Measurements from ENCODE around the gene C19orf12.

GRCh38 chr19:29658221-29658991 is 56.7 kb downstream of the C19orf12 start:
- TF ChIP-seq SPI1 (IDR thresholded peaks at IDR 0.05; ENCODE audit: low read depth, low read length) (no peak), POLR2A (IDR thresholded peaks at IDR 0.05; ENCODE audit: low read depth, low read length) (no peak), TAF1 (IDR thresholded peaks at IDR 0.05; ENCODE audit: low read depth, low read length) (no peak), POLR2AphosphoS5 (IDR thresholded peaks at IDR 0.05; ENCODE audit: low read depth, low read length) (no peak)

Data from GM12891 (cell line).